ENCODE results near the gene CDH26. TPM values are rescaled to one million over a fixed set of nuclear protein-coding genes. Genes with fewer than 3 reads are reported as not detected.

Gene CDH26
- total RNA-seq (1 to 10 TPM; 4.3 to 4.5 TPM), polyA plus RNA-seq (under 1 TPM in 1 of 3 donors, not detected in 2; 0.07 TPM), total RNA-seq (1.1 to 5.8 (median 2.6) reads per million in 6 experiments)

DNA sequence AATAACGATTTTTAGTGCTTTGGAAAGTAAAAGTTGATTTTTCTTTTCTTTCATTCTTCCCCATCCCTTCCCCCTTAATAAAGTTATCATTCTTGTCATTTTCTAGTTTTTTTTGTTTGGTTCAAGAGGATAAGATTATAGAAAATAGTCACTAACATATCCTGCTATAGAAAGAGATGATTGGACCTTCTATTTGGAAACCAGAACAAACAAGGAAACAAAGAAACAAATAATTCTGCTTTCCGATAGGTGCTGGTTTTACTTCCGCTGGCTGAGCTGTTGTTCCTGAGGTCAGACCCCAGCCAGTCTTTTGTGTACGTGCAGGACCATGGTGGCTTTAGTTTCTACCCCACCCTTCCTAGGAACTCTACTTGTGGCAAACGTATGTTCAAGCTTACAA, at the start of gene CDH26:
CDH26 (plus strand) TSS at position 301 of the 400 bp plus-strand sequence. CDS start 304 bp downstream, outside the sequence.
- ATAC-seq (no peak), DNase-seq (no peak)
- Mint-ChIP-seq H3K4me3 (no peak within 1 kb of the TSS), H3K9me3 (no peaks in the 10 kb centered on the region), H3K4me1 (peaks cover 0 to 2% (median 0%) of the 10 kb centered on the region in 4 donors), H3K36me3 (peaks cover 0 to 20% (median 16%) of the 10 kb centered on the region in 3 donors), H3K27me3 (no peaks in the 10 kb centered on the region), H3K27ac (no peak within 1 kb of the TSS)
- POLR2A ChIA-PET, result no interaction called here

GRCh38 chr20:59908855-59909254, 49.4 kb upstream of the CDH26 start:
- ATAC-seq, result no peak
- no peak overlapping the region for H3K27ac Mint-ChIP-seq
- no peaks in the 10 kb centered on the region for H3K4me1 Mint-ChIP-seq
- H3K36me3 Mint-ChIP-seq, result peaks cover 0 to 6% (median 1%) of the 10 kb centered on the region in 3 donors
- POLR2A ChIA-PET, result no interaction called here
- H3K27me3 Mint-ChIP-seq, result peaks cover 0 to 5% (median 1%) of the 10 kb centered on the region in 5 donors
- no peak for DNase-seq
- H3K9me3 Mint-ChIP-seq, result no peaks in the 10 kb centered on the region
- no peak overlapping the region for H3K4me3 Mint-ChIP-seq

GRCh38 chr20:59911041-59911440, 47.2 kb upstream of the CDH26 start:
- no peaks in the 10 kb centered on the region for H3K4me1 Mint-ChIP-seq
- no peaks in the 10 kb centered on the region for H3K36me3 Mint-ChIP-seq

DNA sequence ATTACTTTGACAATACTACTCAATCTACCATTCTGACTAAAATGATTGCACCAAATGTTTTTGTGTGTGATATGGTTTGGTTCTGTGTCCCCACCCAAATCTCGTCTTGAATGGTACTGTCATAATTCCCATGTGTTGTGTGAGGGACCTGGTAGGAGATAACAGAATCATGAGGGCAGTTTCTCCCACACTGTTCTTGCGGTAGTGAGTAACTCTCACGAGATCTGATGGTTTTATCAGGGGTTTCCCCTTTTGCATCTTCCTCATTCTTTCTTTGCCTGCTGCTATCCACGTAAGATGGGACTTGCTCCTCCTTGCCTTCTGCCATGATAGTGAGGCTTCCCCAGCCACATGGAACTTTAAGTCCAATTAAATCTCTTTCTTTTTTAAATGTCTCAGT, 45.6 kb upstream of the CDH26 start:
- ATAC-seq (no peak), DNase-seq (no peak)
- Mint-ChIP-seq H3K36me3 (no peaks in the 10 kb centered on the region), H3K27me3 (peaks cover 0 to 3% (median under 1%) of the 10 kb centered on the region in 5 donors), H3K4me1 (no peaks in the 10 kb centered on the region), H3K27ac (no peak overlapping the region), H3K9me3 (no peaks in the 10 kb centered on the region), H3K4me3 (no peak overlapping the region)
- POLR2A ChIA-PET, result no interaction called here

More at GRCh38 chr20:59911041-59911440, 47.2 kb upstream of the CDH26 start:
- DNase-seq, result no peak
- Mint-ChIP-seq H3K9me3 (no peaks in the 10 kb centered on the region), H3K4me3 (no peak overlapping the region), H3K27me3 (peaks cover 0 to 4% (median 1%) of the 10 kb centered on the region in 5 donors), H3K27ac (no peak overlapping the region)
- POLR2A ChIA-PET, result no interaction called here
- ATAC-seq, result no peak

GRCh38 chr20:59920944-59921343, 37.3 kb upstream of the CDH26 start:
- no peak for DNase-seq
- no peak for ATAC-seq
- POLR2A ChIA-PET, result no interaction called here
- H3K4me3 Mint-ChIP-seq, result no peak overlapping the region
- H3K4me1 Mint-ChIP-seq, result no peaks in the 10 kb centered on the region
- peaks cover 0 to 10% (median 0%) of the 10 kb centered on the region in 5 donors for H3K27me3 Mint-ChIP-seq
- H3K36me3 Mint-ChIP-seq, result no peaks in the 10 kb centered on the region
- H3K27ac Mint-ChIP-seq, result no peak overlapping the region
- no peaks in the 10 kb centered on the region for H3K9me3 Mint-ChIP-seq

- Mint-ChIP-seq H3K27ac (no peak overlapping the region), H3K36me3 (no peaks in the 10 kb centered on the region), H3K9me3 (no peaks in the 10 kb centered on the region), H3K27me3 (peaks cover 0 to 10% (median 0%) of the 10 kb centered on the region in 5 donors), H3K4me3 (no peak overlapping the region), H3K4me1 (no peaks in the 10 kb centered on the region)
- DNase-seq (no peak), ATAC-seq (no peak)
- POLR2A ChIA-PET, result no interaction called here
These were observed 34.7 kb upstream of the CDH26 start for GRCh38 chr20:59923514-59923913.

DNA sequence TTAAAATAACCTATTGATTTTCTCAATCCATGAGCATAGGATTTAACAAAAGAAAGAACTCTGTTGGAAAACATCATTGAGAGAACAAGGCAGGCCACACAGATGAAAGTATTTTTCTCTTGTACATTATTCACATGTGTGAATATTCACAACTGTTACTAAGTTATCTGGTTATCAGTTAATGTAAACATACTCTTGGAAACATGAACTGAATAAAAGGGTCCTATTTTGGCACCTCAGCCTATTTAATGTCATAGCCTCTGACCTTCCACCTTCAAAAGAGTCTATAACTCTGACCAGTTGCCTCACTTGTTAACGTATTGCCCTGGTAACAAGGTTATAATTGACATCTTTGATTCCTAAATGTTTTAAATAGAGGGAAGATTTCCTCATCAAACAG, 32.9 kb upstream of the CDH26 start:
- DNase-seq (no peak), ATAC-seq (no peak)
- Mint-ChIP-seq H3K27me3 (peaks cover 0 to 10% (median 0%) of the 10 kb centered on the region in 5 donors), H3K4me1 (no peaks in the 10 kb centered on the region), H3K27ac (no peak overlapping the region), H3K9me3 (no peaks in the 10 kb centered on the region), H3K4me3 (no peak overlapping the region), H3K36me3 (no peaks in the 10 kb centered on the region)
- POLR2A ChIA-PET, result no interaction called here

DNA sequence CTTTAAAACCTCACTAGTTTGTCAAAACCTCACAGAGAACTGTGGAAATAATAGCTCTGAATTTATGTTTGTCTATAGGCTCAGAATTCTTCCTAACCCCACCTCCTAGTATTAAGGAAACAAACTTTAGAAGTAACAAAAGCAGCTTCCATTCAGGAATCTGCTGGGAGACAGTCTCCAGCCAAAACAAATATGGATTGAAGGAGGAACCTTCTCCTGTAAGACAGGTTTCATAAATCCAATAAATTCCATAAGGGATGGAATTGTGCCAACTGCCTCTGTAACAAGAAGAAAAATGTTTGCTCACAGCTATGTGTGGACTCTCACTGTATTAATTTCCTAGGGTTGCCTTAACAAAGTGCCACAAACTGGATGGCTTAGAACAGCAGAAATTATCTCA, 32.3 kb upstream of the CDH26 start:
- ATAC-seq (no peak), DNase-seq (no peak)
- Mint-ChIP-seq H3K27ac (no peak overlapping the region), H3K4me3 (no peak overlapping the region), H3K4me1 (no peaks in the 10 kb centered on the region), H3K27me3 (peaks cover 0 to 8% (median 0%) of the 10 kb centered on the region in 5 donors), H3K36me3 (no peaks in the 10 kb centered on the region), H3K9me3 (no peaks in the 10 kb centered on the region)
- POLR2A ChIA-PET, result no interaction called here

- H3K27ac Mint-ChIP-seq, result peak overlapping the region in 7 of 10 donors; percentile 47 to 88 (median 67)
- H3K27me3 Mint-ChIP-seq, result peaks cover 0 to 2% (median 0%) of the 10 kb centered on the region in 5 donors
- ATAC-seq (no peak), DNase-seq (no peak)
- H3K36me3 Mint-ChIP-seq, result no peaks in the 10 kb centered on the region
- H3K9me3 Mint-ChIP-seq, result no peaks in the 10 kb centered on the region
- H3K4me3 Mint-ChIP-seq, result peak overlapping the region; percentile 37 to 84 (median 68)
- POLR2A ChIA-PET, result no interaction called here
- peaks cover 4 to 21% (median 15%) of the 10 kb centered on the region in 4 donors for H3K4me1 Mint-ChIP-seq
These were observed 26.5 kb upstream of the CDH26 start for GRCh38 chr20:59931511-59932312.

GRCh38 chr20:59932616-59933295, 25.5 kb upstream of the CDH26 start:
- DNase-seq, result peak in 1 of 10 donors; percentile 9
- H3K9me3 Mint-ChIP-seq, result no peaks in the 10 kb centered on the region
- H3K4me3 Mint-ChIP-seq, result peak overlapping the region; percentile 47 to 84 (median 74)
- peak overlapping the region in 2 of 10 donors; percentile 59 to 72 for H3K27ac Mint-ChIP-seq
- peaks cover 0 to 2% (median 0%) of the 10 kb centered on the region in 5 donors for H3K27me3 Mint-ChIP-seq
- POLR2A ChIA-PET, result no interaction called here
- H3K4me1 Mint-ChIP-seq, result peaks cover 4 to 31% (median 18%) of the 10 kb centered on the region in 4 donors
- no peak for ATAC-seq
- H3K36me3 Mint-ChIP-seq, result no peaks in the 10 kb centered on the region

GRCh38 chr20:59933296-59933848, 24.9 kb upstream of the CDH26 start, which contains the start of gene SYCP2:
TSS of gene SYCP2 (minus strand) at chr20:59933637. CDS start at chr20:59922413, 11,224 bp downstream.
- peak within 1 kb of the TSS; percentile 71 to 89 (median 80) for H3K4me3 Mint-ChIP-seq
- peak in 9 of 10 donors; percentile 58 to 86 (median 67) for DNase-seq
- POLR2A ChIA-PET, result no interaction called here

DNA sequence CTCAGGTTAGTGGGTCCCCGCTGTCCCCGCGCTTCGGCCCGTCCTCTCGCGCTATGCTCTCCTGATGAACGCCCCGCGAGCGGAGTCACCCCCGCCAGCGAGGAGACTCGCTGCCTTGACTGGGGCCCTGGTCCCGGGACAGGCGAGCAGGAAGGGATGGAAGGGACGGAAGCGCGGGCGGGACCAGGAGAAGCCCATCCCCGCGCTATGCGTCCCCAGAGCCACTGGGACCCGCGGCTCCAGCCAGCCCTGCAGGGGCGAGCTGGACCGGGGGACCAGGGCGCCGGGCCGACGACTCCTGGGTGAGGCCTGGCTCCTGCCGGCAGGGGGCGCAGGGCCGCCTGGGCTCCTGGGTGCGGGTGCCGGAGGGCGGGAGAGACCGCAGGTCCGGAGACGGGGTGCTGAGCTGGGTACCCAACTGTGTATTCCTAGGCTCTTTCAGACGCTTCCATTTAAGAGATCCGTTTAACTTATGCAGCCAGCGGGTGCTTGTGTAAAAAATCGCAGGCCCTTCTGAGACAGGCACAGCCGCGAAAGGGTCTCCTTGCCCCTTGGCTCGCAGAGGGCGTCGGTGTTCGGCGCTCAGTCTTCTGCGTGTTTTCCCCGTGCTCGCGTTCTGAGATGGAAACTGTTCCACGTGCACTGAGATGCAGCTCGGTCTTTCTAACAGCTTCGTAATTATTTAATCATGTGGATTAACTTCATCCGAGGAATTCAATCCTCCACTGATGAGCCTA, 24.2 kb upstream of the CDH26 start:
- peak overlapping the region; percentile 71 to 89 (median 80) for H3K4me3 Mint-ChIP-seq
- POLR2A ChIA-PET, result interaction anchor here (0.9 kb wide), 1 partner anchor 10 kb away, joined by 3 read pairs; no protein-coding TSS in a partner anchor
- H3K4me1 Mint-ChIP-seq, result peaks cover 6 to 43% (median 30%) of the 10 kb centered on the region in 4 donors
- no peaks in the 10 kb centered on the region for H3K9me3 Mint-ChIP-seq
- peaks cover 0 to 3% (median 0%) of the 10 kb centered on the region in 3 donors for H3K36me3 Mint-ChIP-seq
- DNase-seq (peak; percentile 52 to 84 (median 76)), ATAC-seq (peak; percentile 67 to 77)
- peak overlapping the region in 8 of 10 donors; percentile 47 to 92 (median 71) for H3K27ac Mint-ChIP-seq
- peaks cover 0 to 2% (median 0%) of the 10 kb centered on the region in 5 donors for H3K27me3 Mint-ChIP-seq

More at GRCh38 chr20:59933296-59933848, 24.9 kb upstream of the CDH26 start, which contains the start of gene SYCP2:
- Mint-ChIP-seq H3K27ac (peak within 1 kb of the TSS in 8 of 10 donors; percentile 47 to 92 (median 74)), H3K4me1 (peaks cover 4 to 37% (median 24%) of the 10 kb centered on the region in 4 donors), H3K27me3 (peaks cover 0 to 2% (median 0%) of the 10 kb centered on the region in 5 donors), H3K9me3 (no peaks in the 10 kb centered on the region), H3K36me3 (peaks cover 0 to 2% (median 0%) of the 10 kb centered on the region in 3 donors)
- ATAC-seq, result peak; percentile 86 to 88
